ENCODE measurements around the gene BNIP5. TPM values are rescaled to one million over a fixed set of nuclear protein-coding genes. Genes with fewer than 3 reads are reported as not detected.
A peak's percentile ranks its signal among the peaks of the same experiment; 100 is the strongest.

BNIP5 gene
- total RNA-seq, result not detected

- Histone ChIP-seq H3K4me1 (peaks cover 0 to 3% of the 10 kb centered on the region in 2 donors), H3K27ac (no peak within 1 kb of the TSS), H3K36me3 (no peaks in the 10 kb centered on the region), H3K27me3 (no peaks in the 10 kb centered on the region), H3K4me3 (no peak within 1 kb of the TSS), H3K9me3 (no peaks in the 10 kb centered on the region)
- DNase-seq (ENCODE audit: low spot score in 2 of 2), result no peak
- intact Hi-C loops (cut with DNase I), result no loop called here
- TF ChIP-seq, protein P1, sequence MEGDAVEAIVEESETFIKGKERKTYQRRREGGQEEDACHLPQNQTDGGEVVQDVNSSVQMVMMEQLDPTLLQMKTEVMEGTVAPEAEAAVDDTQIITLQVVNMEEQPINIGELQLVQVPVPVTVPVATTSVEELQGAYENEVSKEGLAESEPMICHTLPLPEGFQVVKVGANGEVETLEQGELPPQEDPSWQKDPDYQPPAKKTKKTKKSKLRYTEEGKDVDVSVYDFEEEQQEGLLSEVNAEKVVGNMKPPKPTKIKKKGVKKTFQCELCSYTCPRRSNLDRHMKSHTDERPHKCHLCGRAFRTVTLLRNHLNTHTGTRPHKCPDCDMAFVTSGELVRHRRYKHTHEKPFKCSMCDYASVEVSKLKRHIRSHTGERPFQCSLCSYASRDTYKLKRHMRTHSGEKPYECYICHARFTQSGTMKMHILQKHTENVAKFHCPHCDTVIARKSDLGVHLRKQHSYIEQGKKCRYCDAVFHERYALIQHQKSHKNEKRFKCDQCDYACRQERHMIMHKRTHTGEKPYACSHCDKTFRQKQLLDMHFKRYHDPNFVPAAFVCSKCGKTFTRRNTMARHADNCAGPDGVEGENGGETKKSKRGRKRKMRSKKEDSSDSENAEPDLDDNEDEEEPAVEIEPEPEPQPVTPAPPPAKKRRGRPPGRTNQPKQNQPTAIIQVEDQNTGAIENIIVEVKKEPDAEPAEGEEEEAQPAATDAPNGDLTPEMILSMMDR (IDR thresholded peaks at IDR 0.05), result no peak
Observed at GRCh38 chr6:36336779-36337241, at the start of gene BNIP5. TSS of gene BNIP5 (minus strand) at chr6:36336888. CDS start at chr6:36330690, 6,198 bp downstream.

GRCh38 chr6:36384095-36384494, 47.4 kb upstream of the BNIP5 start:
- H3K36me3 ChIP-seq, result no peaks in the 10 kb centered on the region
- intact Hi-C loops (cut with DNase I), result no loop called here

GRCh38 chr6:36383606-36384005, 46.9 kb upstream of the BNIP5 start:
- intact Hi-C loops (cut with DNase I), result no loop called here
- Histone ChIP-seq H3K27me3 (no peaks in the 10 kb centered on the region), H3K4me1 (peaks cover 5 to 44% of the 10 kb centered on the region in 2 donors), H3K9me3 (no peaks in the 10 kb centered on the region), H3K36me3 (no peaks in the 10 kb centered on the region), H3K27ac (peak overlapping the region; percentile 56 to 63), H3K4me3 (no peak overlapping the region)
- TF ChIP-seq, protein P1 (IDR thresholded peaks at IDR 0.05), result no peak
- no peak for DNase-seq (ENCODE audit: low spot score in 2 of 2)

More at GRCh38 chr6:36384095-36384494, 47.4 kb upstream of the BNIP5 start:
- Histone ChIP-seq H3K4me3 (no peak overlapping the region), H3K27ac (no peak overlapping the region), H3K27me3 (no peaks in the 10 kb centered on the region), H3K4me1 (peaks cover 5 to 44% of the 10 kb centered on the region in 2 donors), H3K9me3 (no peaks in the 10 kb centered on the region)
- TF ChIP-seq, protein P1 (IDR thresholded peaks at IDR 0.05), result no peak
- no peak for DNase-seq (ENCODE audit: low spot score in 2 of 2)

DNA sequence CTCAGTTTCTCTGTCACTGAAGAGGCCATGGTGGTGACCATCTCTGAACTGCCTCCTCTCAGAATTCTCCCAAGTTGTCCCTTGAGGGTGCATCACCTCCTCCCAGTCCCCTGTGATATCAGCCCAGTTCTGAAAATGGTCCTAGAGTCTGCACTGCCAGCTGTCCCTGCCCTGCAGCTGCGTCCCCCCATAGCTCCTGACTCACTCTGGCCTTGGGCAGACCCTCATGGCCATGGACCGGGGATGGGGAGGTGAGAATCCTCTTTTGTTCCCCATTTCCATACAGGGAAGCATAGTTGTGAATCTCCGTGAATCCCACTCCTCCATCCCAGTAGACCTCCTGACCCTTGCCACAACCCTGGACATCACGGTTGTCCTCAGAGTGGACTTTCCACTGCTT, 46.3 kb upstream of the BNIP5 start:
- intact Hi-C loops (cut with DNase I), result no loop called here
- Histone ChIP-seq H3K4me3 (no peak overlapping the region), H3K27ac (peak overlapping the region; percentile 56 to 63), H3K36me3 (no peaks in the 10 kb centered on the region), H3K9me3 (no peaks in the 10 kb centered on the region), H3K4me1 (peaks cover 5 to 48% of the 10 kb centered on the region in 2 donors), H3K27me3 (no peaks in the 10 kb centered on the region)
- TF ChIP-seq, protein P1 (IDR thresholded peaks at IDR 0.05), result no peak
- no peak for DNase-seq (ENCODE audit: low spot score in 2 of 2)

DNA sequence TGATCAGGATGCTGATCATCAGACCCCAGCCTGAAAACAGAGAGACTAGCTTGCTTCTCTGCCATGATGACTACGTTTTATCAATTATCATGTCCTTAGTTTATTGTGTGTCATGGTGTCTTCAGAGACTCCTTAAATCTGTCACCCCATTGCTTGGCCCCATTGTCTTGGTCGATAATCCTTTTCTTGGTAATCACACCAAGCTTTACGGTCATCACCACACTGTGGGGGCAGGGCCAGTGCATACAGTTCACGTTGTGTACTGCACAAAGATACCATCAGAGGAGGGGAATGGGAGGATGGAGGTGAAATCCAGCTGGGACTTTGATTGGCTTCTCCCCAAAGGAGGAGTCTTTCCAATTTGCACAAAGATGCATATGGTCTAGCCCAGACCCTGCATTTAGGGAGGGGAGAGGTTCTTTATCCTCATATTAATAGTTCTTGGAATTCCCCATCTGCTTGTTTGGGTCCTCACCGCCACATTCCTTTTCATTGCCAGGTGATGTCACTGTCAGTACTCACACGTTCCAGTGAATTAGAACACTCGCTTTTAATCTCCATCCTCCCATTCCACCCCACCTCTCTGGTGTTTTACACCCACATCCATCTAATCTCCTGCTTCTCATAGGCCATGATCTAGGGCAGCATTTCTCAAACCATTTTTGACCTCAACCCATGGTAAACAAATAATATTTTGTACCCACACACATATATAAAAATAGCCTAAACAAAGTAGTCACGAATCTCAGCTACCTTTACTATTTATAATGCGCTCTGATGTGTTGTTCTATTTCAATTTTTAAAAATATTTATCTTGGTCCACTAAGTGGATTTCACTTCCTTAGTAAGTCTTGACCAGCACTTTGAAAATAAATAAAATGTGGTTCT, 45.1 kb upstream of the BNIP5 start:
- TF ChIP-seq, protein P1 (IDR thresholded peaks at IDR 0.05), result no peak
- intact Hi-C loops (cut with DNase I), result no loop called here
- H3K4me1 ChIP-seq, result peaks cover 9 to 46% of the 10 kb centered on the region in 2 donors
- DNase-seq (ENCODE audit: low spot score in 2 of 2), result no peak
- no peaks in the 10 kb centered on the region for H3K36me3 ChIP-seq
- H3K9me3 ChIP-seq, result no peaks in the 10 kb centered on the region
- H3K27ac ChIP-seq, result peak overlapping the region; percentile 56 to 63
- H3K27me3 ChIP-seq, result no peaks in the 10 kb centered on the region
- H3K4me3 ChIP-seq, result no peak overlapping the region
